Suprapubic skin (tissue), 4 donors: ENCODE data around the gene CPEB3. TPM values are rescaled to one million over a fixed set of nuclear protein-coding genes. Genes with fewer than 3 reads are reported as not detected.

Experiments used
- DNase-seq, 2 donors: peaks; one replicate each; pipeline ENCODE4 v3.0.0-alpha.2; 2019; ENCODE audit warnings: low spot score in 2 of 2
- H3K27ac ChIP-seq: fragments of 200-600 bp; sonication (generic); one replicate; pipeline ENCODE4 v1.5.1; 2019
- H3K27me3 ChIP-seq: fragments of 200-600 bp; sonication (generic); one replicate; pipeline ENCODE4 v1.5.1; 2019
- H3K36me3 ChIP-seq: fragments of 200-600 bp; sonication (generic); one replicate; pipeline ENCODE4 v1.5.1; 2019
- H3K4me1 ChIP-seq: fragments of 200-600 bp; sonication (generic); one replicate; pipeline ENCODE4 v1.5.1; 2019
- H3K4me3 ChIP-seq: fragments of 200-600 bp; sonication (generic); one replicate; pipeline ENCODE4 v1.5.1; 2019; ENCODE audit warnings: mild to moderate bottlenecking
- H3K9me3 ChIP-seq: fragments of 200-600 bp; sonication (generic); one replicate; pipeline ENCODE4 v1.5.1; 2019
- CTCF ChIP-seq, 2 donors: fragments of 200-600 bp in 1 of 2; fragments of 450-650 bp in 1 of 2; sonication (generic) in 1 of 2; IDR thresholded peaks; one replicate each; pipeline ENCODE4 v1.5.1; 2016 to 2019; ENCODE audit warnings: antibody characterized with exemption in 2 of 2, mild to moderate bottlenecking in 1 of 2, moderate library complexity in 1 of 2
- EP300 ChIP-seq: sonication (generic); formaldehyde crosslinking; IDR thresholded peaks from one replicate; pipeline ENCODE4 v1.6.1; 2017; ENCODE audit warnings: antibody characterized with exemption
- POLR2A ChIP-seq, 2 donors: fragments of 450-650 bp; IDR thresholded peaks; one replicate each; pipeline ENCODE4 v1.6.1; 2017; ENCODE audit warnings: antibody characterized with exemption in 2 of 2, mild to moderate bottlenecking in 2 of 2, moderate library complexity in 2 of 2
- POLR2AphosphoS5 ChIP-seq, 3 donors: sonication (generic); formaldehyde crosslinking; IDR thresholded peaks; one replicate each; pipeline ENCODE4 v1.6.1; 2017; ENCODE audit warnings: antibody characterized with exemption in 3 of 3
- WGBS: methylation state at CpG from one replicate; pipeline ENCODE4 v1.1.5; 2018; 5-methylcytosine and 5-hydroxymethylcytosine counted together
- total RNA-seq, 4 donors: library from RNA; depleted of rRNA; stranded (reverse); fragments of >200 nt; gene quantifications; one replicate each; pipeline ENCODE4 v1.1.0, GENCODE V29; 2016

Gene CPEB3
- total RNA-seq, 4 donors from 2014 or later = 7.8 to 19.2 (median 10.4) TPM

GRCh38 chr10:92200564-92200963, 90.3 kb downstream of the CPEB3 start:
- 65% methylated on average over 1 of the region's 1 CpG for WGBS
- TF ChIP-seq POLR2A (IDR thresholded peaks at IDR 0.05) (no peak), CTCF (IDR thresholded peaks at IDR 0.05) (no peak), POLR2AphosphoS5 (IDR thresholded peaks at IDR 0.05) (no peak), EP300 (no peak)
- no peak overlapping the region for H3K27ac ChIP-seq
- no peaks in the 10 kb centered on the region for H3K27me3 ChIP-seq
- no peaks in the 10 kb centered on the region for H3K9me3 ChIP-seq
- H3K4me1 ChIP-seq = no peaks in the 10 kb centered on the region
- H3K36me3 ChIP-seq = no peaks in the 10 kb centered on the region
- no peak for DNase-seq
- H3K4me3 ChIP-seq = no peak overlapping the region

- no peaks in the 10 kb centered on the region for H3K9me3 ChIP-seq
- DNase-seq = no peak
- no peaks in the 10 kb centered on the region for H3K4me1 ChIP-seq
- no peak overlapping the region for H3K4me3 ChIP-seq
- no peaks in the 10 kb centered on the region for H3K27me3 ChIP-seq
- TF ChIP-seq POLR2A (IDR thresholded peaks at IDR 0.05) (no peak), POLR2AphosphoS5 (IDR thresholded peaks at IDR 0.05) (no peak), CTCF (IDR thresholded peaks at IDR 0.05) (no peak), EP300 (no peak)
- H3K36me3 ChIP-seq = peaks cover 11% of the 10 kb centered on the region
- 96% methylated on average over 2 of the region's 2 CpGs for WGBS
- no peak overlapping the region for H3K27ac ChIP-seq
These were observed 103.8 kb downstream of the CPEB3 start for GRCh38 chr10:92187101-92187500.

- DNase-seq = no peak
- Histone ChIP-seq H3K27ac (no peak overlapping the region), H3K4me3 (no peak overlapping the region), H3K4me1 (peaks cover 3% of the 10 kb centered on the region), H3K36me3 (peaks cover 7% of the 10 kb centered on the region), H3K27me3 (no peaks in the 10 kb centered on the region), H3K9me3 (no peaks in the 10 kb centered on the region)
- TF ChIP-seq CTCF (IDR thresholded peaks at IDR 0.05) (no peak), POLR2AphosphoS5 (IDR thresholded peaks at IDR 0.05) (no peak), POLR2A (IDR thresholded peaks at IDR 0.05) (no peak), EP300 (no peak)
- 95% methylated on average over 3 of the region's 3 CpGs for WGBS
These were observed 105.9 kb downstream of the CPEB3 start for GRCh38 chr10:92184977-92185376.

- no peak for DNase-seq
- no peaks in the 10 kb centered on the region for H3K9me3 ChIP-seq
- no peaks in the 10 kb centered on the region for H3K27me3 ChIP-seq
- WGBS = 93% methylated on average over 4 of the region's 4 CpGs
- H3K4me1 ChIP-seq = peaks cover 3% of the 10 kb centered on the region
- peaks cover 8% of the 10 kb centered on the region for H3K36me3 ChIP-seq
- no peak for TF ChIP-seq CTCF (IDR thresholded peaks at IDR 0.05)
- no peak for TF ChIP-seq POLR2AphosphoS5 (IDR thresholded peaks at IDR 0.05)
- no peak for TF ChIP-seq EP300
- no peak for TF ChIP-seq POLR2A (IDR thresholded peaks at IDR 0.05)
- no peak overlapping the region for H3K4me3 ChIP-seq
- H3K27ac ChIP-seq = no peak overlapping the region
These were observed 107.7 kb downstream of the CPEB3 start for GRCh38 chr10:92183199-92183598.

GRCh38 chr10:92181575-92181974, 109.3 kb downstream of the CPEB3 start:
- peaks cover 3% of the 10 kb centered on the region for H3K4me1 ChIP-seq
- TF ChIP-seq POLR2A (IDR thresholded peaks at IDR 0.05) (no peak), CTCF (IDR thresholded peaks at IDR 0.05) (no peak), POLR2AphosphoS5 (IDR thresholded peaks at IDR 0.05) (no peak), EP300 (no peak)
- no peak overlapping the region for H3K27ac ChIP-seq
- H3K36me3 ChIP-seq = peaks cover 8% of the 10 kb centered on the region
- whole genome bisulfite sequencing = 44% methylated on average over 2 of the region's 2 CpGs
- no peak overlapping the region for H3K4me3 ChIP-seq
- no peaks in the 10 kb centered on the region for H3K9me3 ChIP-seq
- H3K27me3 ChIP-seq = no peaks in the 10 kb centered on the region
- no peak for DNase-seq
